Measurements from ENCODE around the gene ATIC.
"Not testable (repeated sequence)": the region's sequence is repeated elsewhere in the genome, so short reads cannot be mapped to it uniquely, and the experiment has no call there.

ATIC gene

DNA sequence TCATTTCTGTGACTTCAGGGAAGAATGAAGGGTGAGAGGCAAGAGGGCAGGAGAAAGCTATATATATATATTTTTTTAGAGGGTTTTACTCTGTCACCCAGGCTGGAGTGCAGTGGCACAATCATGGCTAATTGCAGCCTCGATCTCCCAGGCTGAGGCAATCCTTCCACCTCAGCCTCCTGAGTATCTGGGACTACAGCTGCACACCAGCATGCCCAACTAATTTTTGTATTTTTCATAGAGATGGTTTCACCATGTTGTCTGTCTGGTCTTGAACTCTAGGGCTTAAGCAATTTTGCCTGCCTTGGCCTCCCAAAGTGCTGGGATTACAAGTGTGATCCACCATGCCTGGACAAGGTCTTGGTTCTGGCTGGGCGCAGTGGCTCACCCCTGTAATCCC is 3.4 kb downstream of the ATIC start:
- DNase-seq (ENCODE audit: low read depth in 3 of 3), result no peak

DNA sequence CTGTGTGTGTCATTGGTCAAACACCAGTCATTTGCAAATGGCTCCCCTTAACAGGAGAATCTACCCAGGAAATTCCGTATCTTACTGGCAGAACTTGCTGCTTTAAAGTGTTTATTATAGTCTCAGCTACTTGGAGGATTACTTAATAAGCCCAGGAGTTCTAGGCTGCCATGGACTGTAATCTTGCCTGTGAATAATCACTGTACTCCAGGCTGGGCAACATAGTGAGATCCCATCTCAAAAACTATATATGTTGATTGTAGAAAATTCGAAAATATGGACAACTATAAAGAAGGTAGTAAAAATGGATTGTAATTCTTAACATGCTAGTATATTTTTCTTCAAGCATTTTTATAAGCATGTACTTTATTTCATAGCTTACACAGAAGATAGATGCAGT is 4.5 kb downstream of the ATIC start:
- DNase-seq (ENCODE audit: low read depth in 3 of 3), result no peak

DNA sequence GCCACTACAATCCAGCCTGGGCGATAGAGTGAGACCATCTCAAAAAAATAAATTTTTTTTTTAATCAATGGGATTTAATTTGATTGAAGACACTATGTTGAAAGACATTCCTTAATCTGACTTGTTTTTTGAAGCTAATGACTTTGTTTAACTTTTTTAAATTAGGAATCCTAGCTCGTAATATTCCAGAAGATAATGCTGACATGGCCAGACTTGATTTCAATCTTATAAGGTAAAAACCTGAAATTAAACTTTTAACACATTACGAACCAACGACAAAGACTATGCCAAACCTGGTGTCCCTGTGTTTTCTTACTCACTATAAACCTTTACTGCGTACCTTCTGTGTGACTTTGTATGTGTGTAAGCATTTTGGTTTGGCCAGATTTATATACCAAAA is 7.6 kb downstream of the ATIC start:
- no peak for DNase-seq (ENCODE audit: low read depth in 3 of 3)

DNA sequence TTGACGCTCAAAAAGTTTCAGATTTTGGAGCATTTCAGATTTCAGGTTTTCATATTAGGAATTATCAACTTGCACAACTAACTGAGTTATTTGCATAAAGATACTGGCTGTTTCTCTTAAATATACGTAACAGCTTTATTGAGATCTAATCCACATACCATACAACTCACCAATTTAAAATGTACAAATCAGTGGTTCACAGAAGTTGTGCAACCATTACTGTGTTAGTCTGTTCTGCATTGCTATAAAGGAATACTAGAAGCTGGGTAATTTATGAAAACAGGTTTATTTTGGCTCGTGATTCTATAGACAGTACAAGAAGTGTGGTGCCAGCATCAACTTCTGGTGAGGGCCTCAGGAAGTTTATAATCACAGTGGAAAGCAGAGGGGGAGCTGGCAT is 8.2 kb downstream of the ATIC start:
- no peak for DNase-seq (ENCODE audit: low read depth in 3 of 3)

DNA sequence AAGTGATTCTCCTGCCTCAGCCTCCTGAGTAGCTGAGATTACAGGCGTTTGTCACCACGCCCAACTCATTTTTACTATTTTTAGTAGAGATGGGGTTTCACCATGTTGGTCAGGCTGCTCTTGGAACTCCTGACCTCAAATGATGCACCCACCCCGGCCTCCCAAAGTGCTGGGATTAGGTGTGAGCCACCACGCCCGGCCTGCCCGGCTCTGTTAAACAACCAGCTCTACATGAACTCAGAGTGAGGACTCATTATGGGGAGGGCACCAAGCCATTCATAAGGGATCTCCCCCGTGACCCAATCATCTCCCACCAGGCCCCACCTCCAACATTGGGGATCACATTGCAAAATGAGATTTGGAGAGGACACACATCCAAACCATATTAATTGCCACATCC is 8.8 kb downstream of the ATIC start:
- DNase-seq (ENCODE audit: low read depth in 3 of 3), result no peak

DNA sequence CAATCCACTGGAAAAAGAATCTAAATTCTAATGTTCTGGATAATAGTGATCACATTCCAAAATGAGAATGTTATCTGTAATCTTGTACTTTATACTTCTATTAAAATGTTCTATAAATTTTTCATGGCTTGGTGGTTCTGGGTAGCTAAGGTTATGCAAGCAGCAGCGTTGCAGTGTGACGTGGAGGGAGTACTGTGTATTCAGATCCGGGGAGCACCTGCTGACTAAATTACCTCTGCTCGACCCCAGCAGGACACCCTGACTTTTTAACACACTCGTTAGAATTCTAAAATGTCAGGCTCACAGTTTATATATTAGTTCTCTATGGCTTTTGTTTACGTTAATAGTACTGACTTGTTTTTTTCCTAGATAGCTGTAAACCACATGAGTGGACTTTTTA is 13.0 kb downstream of the ATIC start:
- no peak for DNase-seq (ENCODE audit: low read depth in 3 of 3)

DNA sequence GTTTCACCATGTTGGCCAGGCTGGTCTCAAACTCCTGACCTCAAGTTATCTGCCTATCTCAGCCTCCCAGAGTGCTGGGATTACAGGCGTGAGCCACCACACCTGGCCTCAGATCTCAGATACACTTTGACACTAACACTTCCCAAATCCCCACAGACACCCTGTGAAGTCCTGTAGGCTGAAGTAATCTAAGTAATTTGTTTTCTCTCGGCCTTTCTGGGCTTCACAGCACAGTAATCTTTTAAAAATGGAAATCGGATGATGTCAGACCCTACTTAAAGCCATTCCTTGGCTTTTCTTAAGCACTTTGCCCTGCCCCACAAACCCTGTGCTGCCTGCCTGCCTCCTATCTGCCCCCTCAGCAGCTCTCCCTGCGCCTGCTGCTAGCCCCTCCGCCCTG is 16.2 kb downstream of the ATIC start:
- DNase-seq (ENCODE audit: low read depth in 3 of 3), result no peak

DNA sequence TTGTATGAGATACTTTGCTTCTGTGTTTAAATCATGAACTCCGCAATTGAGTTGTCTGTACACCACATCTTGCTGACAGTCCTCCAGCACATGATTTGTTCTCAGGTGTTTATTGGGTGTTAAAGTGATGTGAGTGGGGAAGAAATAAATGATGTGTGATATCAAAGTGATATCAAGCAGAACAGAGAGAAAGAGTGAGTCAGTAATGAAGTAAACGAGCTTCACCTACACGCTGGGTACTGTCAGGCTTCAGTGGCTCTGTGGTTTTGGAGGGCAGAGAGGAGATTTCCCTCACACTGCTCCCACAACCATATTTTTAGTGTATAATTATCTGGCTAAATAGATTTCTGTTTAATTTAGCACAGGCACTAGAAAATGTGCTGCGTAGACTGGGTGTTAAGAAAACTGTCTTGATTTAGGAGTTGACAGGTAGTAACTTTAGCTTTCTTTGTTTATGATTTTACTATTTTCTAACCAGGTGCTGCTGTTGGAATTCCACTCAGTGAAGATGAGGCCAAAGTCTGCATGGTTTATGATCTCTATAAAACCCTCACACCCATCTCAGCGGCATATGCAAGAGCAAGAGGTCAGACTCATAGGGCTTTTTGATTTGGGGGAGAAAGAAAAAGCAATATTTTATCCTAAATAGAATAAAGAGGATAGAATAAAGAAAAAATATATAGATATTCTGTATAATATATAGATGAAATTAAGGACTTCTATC is 21.2 kb downstream of the ATIC start:
- DNase-seq (ENCODE audit: low read depth in 3 of 3), result no peak

DNA sequence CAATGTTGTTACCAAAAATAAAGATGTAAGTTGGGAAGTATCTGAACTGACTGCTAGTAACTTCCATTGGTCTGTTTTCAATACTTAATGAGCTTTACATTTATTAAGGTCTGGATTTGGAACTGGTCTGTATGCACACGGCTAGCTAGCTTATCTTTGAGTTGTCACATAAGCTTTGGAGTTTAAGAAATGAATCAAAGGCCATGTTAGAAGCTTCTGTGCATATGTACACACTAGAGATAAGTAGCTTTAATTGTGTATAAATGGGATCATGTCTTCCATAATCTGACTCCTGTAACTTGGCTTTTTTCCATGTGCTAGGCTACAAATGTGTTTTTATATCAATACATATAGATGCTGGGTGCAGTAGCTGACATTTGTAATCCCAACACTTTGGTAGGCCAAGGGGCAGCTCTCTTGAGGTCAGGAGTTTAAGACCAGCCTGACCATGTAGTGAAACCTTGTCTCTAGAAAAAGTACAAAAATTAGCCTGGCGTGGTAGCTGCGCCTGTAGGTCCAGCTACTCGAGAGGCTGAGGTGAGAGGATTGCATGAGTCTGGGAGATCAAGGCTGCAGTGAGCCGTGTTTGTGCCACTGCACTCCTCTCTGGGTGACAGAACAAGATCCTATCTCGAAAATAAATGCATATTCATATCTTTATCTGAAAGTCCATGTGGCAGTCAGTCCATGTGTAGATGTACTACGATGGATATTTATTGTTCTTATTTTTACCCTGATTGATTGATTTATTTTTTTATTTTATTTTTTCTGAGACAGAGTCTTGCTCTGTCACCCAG is 27.2 kb downstream of the ATIC start:
- DNase-seq (ENCODE audit: low read depth in 3 of 3), result no peak

DNA sequence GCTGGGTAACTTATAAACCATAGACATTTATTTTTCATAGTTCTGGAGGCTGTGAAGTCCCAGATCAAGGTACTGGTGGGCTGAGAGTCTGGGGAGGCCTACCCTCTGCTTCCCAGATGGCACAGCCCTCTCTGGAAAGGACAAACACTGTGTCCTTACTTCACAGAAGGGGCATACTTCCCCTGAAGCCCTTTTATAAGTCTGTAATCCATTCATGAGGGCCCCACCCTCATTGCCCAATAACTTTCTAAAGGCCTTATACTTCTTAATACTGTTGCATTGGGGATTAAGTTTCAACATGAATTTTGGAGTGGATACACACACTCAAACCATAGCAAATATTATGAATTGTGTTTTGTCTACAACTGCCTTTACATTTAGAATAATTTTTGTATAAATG is 36.0 kb downstream of the ATIC start:
- no peak for DNase-seq (ENCODE audit: low read depth in 3 of 3)

DNA sequence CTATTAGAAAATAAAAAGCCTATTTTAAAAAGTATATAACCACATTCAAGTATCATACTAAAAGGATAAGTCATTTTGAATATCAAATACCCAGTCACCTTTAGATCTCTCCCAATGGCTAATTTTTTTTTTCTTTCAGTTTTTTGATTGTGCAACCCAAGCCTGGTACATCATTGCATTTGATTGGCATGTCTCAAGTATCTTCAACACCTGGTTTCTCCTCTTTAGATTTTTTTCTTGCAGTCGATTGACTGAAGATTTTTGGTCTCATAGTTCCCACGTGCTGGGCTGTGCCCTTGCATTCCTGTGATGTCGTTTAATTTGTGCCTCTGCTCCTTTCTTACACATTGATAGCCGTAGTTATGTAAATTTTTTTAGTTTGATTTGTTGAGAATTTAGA is 40.7 kb downstream of the ATIC start:
- no peak for DNase-seq (ENCODE audit: low read depth in 3 of 3)

DNA sequence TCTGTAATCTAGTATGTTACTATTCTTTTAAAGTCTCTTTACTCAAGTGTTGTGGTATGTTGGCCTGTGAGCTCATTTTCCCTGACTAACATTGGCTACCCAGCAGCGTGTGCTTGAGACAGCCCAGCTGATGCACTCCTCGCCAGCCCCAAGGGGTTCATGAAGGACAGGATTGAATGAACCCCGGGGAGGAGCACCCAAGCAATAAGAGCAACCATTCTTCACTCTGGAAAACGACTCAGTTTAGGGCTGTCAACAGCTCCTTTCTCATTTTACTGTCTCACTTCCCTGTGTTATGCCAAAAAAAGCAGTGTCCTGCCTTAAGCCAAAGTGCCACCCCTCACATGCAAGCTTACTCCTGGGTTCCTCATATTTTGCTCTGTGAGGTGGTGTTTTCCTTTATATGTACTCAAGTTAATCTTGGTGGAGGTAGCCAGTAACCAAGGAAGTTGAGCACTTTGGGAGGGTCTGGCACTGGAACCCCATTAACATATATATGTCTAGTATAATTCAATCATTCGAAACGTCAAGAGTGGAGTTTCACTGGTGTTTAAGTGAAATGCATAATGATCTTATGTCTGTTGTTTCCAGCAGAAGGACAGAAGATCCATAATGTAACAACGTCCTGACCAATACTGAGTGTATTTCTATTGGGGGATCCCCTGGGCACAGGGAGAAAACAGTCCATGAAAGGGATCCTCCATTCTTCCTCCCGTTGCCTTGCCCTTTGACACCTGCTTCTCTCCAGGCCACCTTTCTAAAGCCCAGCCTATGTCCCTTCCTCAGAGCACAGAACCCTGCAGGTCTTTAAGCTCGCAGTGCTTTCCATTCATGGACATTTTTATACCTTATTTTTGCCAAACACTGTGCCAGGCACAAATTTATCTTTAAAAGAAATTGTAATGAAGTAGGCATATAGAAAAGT is 43.2 kb downstream of the ATIC start:
- no peak for DNase-seq (ENCODE audit: low read depth in 3 of 3)

DNA sequence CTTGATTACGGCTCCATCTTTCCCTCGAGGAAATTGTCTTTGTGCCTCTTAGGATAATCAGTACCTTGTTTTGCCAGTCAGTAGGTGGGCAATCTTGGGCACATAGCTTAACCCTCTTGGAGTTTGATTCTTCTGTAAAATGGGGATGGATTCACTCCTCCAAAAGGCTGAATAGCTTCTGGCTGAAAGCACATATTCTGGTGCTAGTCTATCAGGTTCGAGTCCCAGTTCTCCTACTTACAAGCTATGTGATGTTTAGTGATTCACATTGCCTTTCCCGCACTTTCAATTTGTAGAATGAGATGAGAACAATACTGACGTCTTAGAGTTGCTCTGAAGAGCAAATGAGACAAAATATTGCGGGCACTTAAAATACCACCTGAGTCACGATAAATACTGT is 43.9 kb downstream of the ATIC start:
- no peak for DNase-seq (ENCODE audit: low read depth in 3 of 3)

DNA sequence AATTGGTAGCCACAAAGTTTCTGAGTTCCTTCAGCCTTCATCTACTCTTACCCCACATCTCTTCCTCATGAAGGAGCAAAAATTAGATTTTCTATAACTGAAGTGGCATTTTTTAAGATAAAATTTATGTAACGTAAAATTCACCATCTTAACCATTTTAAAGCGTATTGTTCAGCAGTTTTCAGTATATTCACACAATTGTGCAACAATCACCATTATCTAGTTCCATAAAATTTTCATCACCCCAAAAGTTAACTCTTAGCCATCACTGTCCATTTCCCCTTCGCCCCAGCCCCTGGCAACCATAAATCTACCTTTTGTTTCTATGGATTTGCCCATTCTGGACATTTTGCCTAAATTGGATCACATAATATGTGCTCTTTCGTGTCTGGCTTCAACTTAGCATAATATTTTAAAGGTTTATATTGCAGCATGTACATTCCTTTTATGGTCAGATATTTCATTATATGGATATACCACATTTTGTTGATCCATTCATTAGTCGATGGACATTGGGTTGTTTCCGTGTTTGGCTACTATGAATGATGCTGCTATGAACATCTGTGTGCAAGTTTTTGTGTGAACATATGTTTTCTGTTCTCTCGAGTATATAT is 44.6 kb downstream of the ATIC start:
- DNase-seq (ENCODE audit: low read depth in 3 of 3), result no peak

DNA sequence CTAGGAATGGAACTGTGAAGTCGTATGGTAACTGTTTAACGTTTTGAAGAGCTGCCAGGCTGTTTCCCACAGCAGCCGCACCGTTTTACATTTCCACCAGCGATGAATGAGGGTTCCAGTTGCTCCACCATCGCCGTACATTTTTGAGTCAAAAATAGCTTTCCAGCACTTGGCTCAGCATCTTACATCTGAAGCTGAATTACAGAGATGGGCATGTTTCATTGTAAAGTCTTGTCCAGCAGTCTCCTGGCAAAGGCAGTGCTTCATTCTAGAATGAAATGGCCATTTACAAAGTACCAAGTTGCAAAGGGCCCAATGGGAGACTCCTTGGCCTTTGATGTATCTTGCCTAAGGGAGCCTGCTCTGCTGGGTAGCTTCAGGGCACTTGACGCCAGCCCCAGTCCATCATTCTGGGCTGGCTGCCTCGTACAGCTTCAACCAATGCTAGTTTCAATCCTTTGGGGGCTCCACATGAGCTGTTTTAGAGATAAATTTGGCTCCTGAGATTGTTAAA is 45.1 kb downstream of the ATIC start:
- DNase-seq (ENCODE audit: low read depth in 3 of 3), result no peak

DNA sequence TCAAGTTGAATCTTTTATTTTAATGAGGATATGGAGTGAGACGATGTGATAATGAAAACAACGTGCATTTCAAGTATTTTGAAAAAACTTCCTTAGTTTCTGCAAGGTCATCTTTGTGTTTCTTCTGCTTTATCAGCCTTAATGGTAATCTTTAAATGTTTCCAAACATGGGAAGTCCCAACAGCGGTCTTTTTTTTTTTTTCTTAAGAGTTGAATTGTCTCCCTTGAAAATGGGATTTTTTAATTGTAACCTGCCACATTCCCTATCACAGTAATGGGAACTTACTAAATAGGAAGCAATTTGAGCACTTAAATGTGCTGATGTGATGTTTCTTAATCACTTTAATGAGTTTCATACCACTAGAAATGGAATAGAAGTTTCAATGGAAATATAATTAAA is 45.8 kb downstream of the ATIC start:
- no peak for DNase-seq (ENCODE audit: low read depth in 3 of 3)

DNA sequence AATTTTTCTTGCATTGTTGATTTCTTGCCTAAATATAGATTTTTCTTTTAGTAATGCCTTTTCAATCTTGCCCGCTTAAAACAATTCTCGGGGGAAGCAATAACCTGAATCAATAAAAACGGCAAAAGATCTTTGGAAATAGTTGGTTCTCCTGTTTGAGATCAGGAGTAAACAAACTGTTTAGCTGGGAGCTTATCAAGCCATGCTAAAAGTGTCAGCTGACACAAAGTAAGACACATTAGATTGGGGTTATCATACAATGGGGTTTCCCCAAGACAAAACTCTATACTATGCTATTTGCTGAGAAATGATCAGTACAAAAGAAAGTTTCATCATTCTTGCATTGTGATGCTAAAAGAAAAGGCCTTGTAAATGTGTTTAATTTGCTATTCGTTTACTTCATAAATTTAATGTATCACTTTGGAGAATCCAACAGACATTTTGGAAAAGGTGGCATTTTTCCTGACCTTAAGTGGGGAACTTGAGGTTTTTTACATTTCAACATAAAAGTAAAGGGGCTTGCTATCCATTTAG is 46.5 kb downstream of the ATIC start:
- DNase-seq (ENCODE audit: low read depth in 3 of 3), result no peak

DNA sequence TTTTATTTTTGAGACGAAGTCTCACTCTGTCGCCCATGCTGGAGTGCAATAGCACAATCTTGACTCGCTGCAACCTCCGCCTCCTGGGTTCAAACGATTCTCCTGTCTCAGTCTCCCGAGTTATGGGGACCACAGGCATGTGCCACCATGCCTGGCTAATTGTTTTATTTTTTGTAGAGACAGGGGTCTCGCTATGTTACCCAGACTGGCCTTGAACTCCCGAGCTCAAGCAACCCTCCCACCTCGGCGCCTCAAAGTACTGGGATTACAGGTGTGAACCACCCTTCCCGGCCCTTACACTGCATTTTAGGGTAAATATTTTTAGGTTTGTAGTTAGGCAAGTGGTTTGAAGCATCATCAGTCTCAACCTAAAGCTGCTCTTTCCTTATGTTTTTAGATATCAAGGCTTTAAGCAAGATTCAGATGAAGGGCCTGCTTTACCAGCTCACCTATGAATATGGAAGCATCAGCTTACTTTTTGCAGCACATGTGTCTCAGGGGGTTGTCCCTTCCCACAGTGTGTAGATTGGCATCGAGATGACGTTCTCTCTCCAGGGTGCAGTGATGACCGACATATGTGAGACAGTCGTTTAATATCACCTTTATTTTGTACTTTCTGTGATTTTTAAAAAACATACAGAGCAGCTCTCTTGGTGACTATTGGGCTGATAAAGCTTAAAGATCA is 47.2 kb downstream of the ATIC start:
- no peak for DNase-seq (ENCODE audit: low read depth in 3 of 3)

DNA sequence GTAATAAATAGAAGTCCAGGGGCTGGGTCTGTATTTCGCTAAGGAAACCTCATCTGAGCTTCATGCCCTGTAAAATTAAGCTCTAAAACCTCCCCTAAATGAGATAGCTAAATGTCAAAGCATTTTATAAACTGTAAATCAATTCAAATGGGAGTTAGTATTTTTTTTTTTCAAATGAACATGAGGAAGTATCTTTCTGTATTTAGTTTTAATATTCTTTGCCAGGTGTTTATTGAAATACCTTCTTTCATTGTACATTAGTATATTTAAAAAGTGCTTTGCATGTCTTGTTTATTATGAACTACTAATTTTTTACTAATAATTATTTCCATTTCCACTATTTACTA is 47.7 kb downstream of the ATIC start:
- DNase-seq (ENCODE audit: low read depth in 3 of 3), result no peak

DNA sequence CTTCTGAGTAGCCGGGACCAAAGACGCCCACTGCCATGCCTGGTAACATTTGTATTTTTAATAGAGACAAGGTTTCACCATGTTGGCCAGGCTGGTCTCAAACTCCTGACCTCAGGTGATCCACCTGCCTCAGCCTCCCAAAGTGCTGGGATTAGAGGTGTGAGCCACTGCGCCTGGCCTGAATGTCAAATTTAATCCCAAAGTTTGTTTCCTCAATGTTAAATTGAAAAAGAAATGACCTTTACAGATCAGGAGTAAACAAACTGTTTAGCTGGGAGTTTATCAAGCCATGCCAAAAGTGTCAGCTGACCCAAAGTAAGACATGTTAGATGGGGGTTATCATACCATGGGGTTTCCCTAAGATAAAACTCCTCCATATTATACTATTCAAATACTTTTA is 48.2 kb downstream of the ATIC start:
- not testable (repeated sequence) for DNase-seq (ENCODE audit: low read depth in 3 of 3)

DNA sequence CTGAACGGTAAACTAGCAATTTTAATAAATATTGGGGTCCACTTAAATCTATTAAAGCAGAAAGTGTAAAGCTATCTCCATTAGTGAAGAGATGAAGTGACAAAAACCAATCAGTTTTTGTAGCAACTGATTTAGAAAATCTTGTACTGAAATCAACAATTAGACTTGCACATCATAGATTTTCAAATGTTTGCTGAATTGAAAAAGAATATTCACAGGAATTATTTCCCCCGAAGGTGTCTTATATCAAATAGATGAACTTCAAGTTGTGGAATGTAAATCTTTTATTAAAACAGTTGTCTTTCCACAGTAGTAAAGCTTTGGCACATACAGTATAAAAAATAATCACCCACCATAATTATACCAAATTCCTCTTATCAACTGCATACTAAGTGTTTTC is 48.7 kb downstream of the ATIC start:
- no peak for DNase-seq (ENCODE audit: low read depth in 3 of 3)

Data from stimulated activated CD4-positive, alpha-beta T cell treated with anti-CD3 and anti-CD28 coated beads, TNF-alpha, amount 100 ng/mL, for 48 hours (primary cell).